NCI-H2107 (cell line): Measurements from ENCODE around the gene CORO2A.

Experiments
- DNase-seq: peaks from one replicate; lab custom pipeline; 2025; lab: John Stamatoyannopoulos, UW

CORO2A gene

GRCh38 chr9:98171176-98171925 lies 21.1 kb downstream of the CORO2A start:
- no peak for DNase-seq

GRCh38 chr9:98168941-98169488 lies 23.4 kb downstream of the CORO2A start:
- no peak for DNase-seq

- DNase-seq = no peak
Observed at GRCh38 chr9:98168153-98168780, 24.2 kb downstream of the CORO2A start.

GRCh38 chr9:98164912-98165311 lies 27.5 kb downstream of the CORO2A start:
- no peak for DNase-seq

- no peak for DNase-seq
Observed at GRCh38 chr9:98162613-98163012, 29.8 kb downstream of the CORO2A start.

- no peak for DNase-seq
Observed at GRCh38 chr9:98161851-98162250, 30.6 kb downstream of the CORO2A start.

- no peak for DNase-seq
Observed at GRCh38 chr9:98159790-98160189, 32.6 kb downstream of the CORO2A start.

- no peak for DNase-seq
Observed at GRCh38 chr9:98159301-98159700, 33.1 kb downstream of the CORO2A start.

GRCh38 chr9:98158071-98158831 lies 34.2 kb downstream of the CORO2A start:
- no peak for DNase-seq

- DNase-seq = no peak
Observed at GRCh38 chr9:98157372-98157771, 35.1 kb downstream of the CORO2A start.

GRCh38 chr9:98154678-98155077 lies 37.8 kb downstream of the CORO2A start:
- no peak for DNase-seq

- DNase-seq = no peak
Observed at GRCh38 chr9:98152526-98152925, 39.9 kb downstream of the CORO2A start.

- DNase-seq = no peak
Observed at GRCh38 chr9:98150721-98151120, 41.7 kb downstream of the CORO2A start.

GRCh38 chr9:98150164-98150563 lies 42.3 kb downstream of the CORO2A start:
- DNase-seq = no peak

GRCh38 chr9:98149422-98149821 lies 43.0 kb downstream of the CORO2A start:
- DNase-seq = no peak

GRCh38 chr9:98148486-98148885 lies 44.0 kb downstream of the CORO2A start:
- DNase-seq = no peak

- no peak for DNase-seq
Observed at GRCh38 chr9:98147582-98147981, 44.9 kb downstream of the CORO2A start.

- DNase-seq = peak; percentile 44
Observed at GRCh38 chr9:98146101-98146991, 46.1 kb downstream of the CORO2A start.

GRCh38 chr9:98144631-98145030 lies 47.8 kb downstream of the CORO2A start:
- no peak for DNase-seq

GRCh38 chr9:98144076-98144475 lies 48.4 kb downstream of the CORO2A start:
- no peak for DNase-seq

GRCh38 chr9:98142925-98143481 lies 49.4 kb downstream of the CORO2A start:
- no peak for DNase-seq
